ENCODE data around the gene FAM200B.

DNA sequence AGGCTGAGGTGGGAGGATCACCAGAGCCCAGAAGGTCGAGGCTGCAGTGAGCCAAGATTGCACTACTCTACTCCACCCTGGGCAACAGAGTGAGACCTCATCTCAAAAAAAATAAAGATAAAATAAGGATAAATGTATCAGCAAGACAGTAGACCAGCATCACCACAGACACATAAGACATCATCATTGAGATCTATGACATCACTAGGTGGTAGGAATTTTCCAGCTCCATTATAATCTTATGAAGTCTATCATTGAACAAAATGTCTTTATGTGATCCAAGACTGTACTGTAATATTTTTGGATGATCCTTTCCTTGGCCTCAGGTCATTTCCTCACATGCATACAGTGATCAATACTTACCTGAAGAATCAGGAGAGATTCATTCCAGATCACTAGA is 8.3 kb upstream of the FAM200B start:
- TF ChIP-seq CTCF (IDR thresholded peaks at IDR 0.05) (no peak), POLR2A (IDR thresholded peaks at IDR 0.05) (no peak)

All from testis (tissue), 2 donors.